Activated effector memory CD4-positive, alpha-beta T cell treated with Interleukin-2 at 50 U/mL for 16 hours (primary cell): ENCODE data around the gene TRPM3.

Experiments used
- DNase-seq: peaks from one replicate; pipeline ENCODE4 v3.0.0-alpha.2; 2020

TRPM3 gene

DNA sequence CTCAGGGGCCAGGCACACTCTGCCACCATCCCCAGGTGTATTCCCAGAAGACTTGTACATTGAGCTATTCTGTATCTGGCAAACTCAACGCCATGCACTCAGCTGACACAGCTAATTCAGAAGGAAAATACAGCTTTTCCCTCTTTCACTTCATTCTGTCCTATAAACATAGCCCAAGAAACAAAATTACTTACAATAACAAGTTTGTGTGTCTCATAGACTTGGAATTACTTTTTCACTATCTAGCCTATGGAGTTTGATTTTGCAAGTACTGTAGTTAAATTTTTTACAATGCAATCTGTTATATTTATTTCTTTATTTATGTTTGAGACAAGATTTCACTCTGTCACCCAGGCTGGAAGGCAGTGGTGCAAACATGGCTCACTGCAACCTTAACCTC lies 581.9 kb downstream of the TRPM3 start:
- DNase-seq, result no peak

DNA sequence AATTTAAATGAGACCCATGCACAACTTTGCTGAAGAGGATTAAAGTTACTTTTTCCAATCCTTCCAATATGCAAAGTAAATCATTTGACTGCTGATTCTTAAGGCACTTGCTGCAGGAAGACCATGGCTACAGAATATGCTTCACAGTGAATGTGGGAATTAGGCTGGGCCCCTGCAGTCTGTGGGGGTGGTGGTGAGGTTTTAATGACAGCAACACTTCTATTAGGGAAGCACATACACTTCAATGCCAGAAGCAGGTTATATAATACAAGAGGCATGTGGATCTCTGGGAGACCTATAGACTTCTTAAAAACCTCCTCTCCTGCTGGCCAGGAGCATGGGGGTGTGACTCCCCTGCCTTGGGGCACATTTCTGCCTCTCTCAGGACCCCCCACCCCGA lies 582.4 kb downstream of the TRPM3 start:
- no peak for DNase-seq

DNA sequence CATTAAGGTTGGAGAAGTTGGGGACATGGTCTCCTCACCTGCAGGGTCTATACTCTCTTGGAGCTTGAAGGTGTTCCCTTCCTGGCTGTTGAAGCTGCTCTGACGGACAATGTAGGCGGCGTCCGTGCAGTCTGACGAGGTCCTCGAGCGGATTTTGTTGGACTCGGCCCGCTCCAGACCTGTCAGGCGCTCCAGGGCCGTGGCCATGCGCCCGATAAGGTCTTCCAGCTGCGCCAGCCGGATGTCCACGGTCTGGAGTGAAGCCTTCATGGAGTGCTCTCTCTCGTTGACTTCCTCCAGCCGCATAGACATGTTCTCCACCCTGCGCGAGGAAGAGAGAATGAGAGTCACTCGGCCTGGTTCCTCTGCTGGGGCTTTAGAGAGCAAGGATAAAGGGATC lies 584.3 kb downstream of the TRPM3 start:
- DNase-seq, result no peak

DNA sequence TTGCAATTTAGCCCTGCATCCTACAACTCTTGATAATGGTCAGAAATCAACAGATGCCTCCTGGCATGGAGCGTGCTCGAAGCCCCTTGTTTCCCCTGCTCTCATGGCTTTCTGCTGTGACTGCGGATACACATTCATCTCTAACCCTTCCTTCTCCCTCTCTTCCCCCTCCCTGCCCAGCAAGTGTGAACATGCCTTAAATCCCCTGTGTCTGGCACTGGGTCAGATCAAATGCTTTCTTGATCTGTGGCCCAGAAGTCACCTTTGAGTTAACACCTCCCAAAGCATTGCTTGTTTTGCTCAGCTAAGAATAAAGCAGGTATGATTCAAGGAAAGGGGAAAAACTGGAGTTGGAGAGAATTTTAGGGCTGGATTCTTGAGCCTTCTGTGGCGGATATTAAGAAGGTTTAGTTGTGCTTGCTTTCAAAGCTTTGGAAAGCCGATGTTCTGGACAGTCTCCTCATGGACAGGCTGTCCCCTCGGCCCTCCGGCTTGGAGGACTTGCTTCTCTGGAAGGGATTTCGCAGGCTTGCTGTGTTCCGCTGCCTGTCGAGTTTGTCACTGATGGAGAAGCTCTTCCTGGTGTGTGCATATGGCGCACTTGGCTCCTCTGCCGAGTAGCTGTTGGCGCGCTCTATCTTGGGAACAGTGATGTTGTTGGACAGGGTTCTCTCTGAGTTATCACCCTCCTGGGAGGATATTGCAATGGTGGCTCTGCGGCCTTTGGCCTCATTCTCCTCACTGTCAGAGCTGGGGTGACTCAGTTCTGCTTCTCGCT lies 585.7 kb downstream of the TRPM3 start:
- no peak for DNase-seq

GRCh38 chr9:70534471-70534870 lies 587.0 kb downstream of the TRPM3 start:
- DNase-seq, result no peak

DNA sequence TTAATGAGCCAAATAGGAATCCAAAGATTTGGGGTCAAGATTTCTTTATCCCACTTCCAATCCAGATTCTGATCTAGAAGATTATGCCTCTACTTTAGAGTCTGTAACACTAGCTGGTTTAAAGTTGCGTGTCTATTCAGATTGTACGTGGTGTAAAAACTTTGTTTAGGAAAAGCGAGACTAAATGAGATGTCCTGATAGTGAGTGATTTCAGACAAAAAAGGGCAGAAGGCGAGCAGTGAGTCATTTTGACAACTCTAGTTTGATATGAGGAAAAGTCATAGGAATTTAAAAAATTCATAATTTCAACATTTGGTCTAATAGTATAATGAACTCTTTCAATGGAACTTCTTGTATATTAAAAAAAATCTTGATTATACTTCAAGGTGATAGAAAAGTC lies 587.4 kb downstream of the TRPM3 start:
- DNase-seq, result no peak

GRCh38 chr9:70533492-70533891 lies 587.9 kb downstream of the TRPM3 start:
- no peak for DNase-seq

- DNase-seq, result no peak
These were observed 588.7 kb downstream of the TRPM3 start for GRCh38 chr9:70532716-70533115.

GRCh38 chr9:70531311-70531710 lies 590.1 kb downstream of the TRPM3 start:
- no peak for DNase-seq

GRCh38 chr9:70530716-70531115 lies 590.7 kb downstream of the TRPM3 start:
- DNase-seq, result no peak

- DNase-seq, result no peak
These were observed 591.6 kb downstream of the TRPM3 start for GRCh38 chr9:70529833-70530232.

DNA sequence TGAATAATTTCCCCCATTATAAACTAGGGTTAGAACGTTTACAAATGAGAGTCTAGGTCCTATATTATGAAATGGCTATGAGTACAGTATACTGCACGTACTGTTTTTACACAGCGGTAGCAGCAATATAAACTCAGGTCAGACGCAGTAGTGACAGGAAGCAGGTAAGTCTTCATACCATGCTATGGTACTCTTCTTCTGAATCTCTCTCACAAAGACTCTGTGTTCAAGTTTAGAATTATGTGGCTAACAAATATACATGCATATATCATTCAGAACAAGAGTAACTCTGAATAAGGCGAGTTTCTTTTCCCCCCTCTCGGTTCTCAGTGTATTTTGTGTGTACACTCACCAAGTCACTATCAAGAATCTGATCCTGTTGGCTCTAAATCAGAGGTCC lies 592.0 kb downstream of the TRPM3 start:
- DNase-seq, result no peak

GRCh38 chr9:70526902-70527301 lies 594.5 kb downstream of the TRPM3 start:
- no peak for DNase-seq

DNA sequence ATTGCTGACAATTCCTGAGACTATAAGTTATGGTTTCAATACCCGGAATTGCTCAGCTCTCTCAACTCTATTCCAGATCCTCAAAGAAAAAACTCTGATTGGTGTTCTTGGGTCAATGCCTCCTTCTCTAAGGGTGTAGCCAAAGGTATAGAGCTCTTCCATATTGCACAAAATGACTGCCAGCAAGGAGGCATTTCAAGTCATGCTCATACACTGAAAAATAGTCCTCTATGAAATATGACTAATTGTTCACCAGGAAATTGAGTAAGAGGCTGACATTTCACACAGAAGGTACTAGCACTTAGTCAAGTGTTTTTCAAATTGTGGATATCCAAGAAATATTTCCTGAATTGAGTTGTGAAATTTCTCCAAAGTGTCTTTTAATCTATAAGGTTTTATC lies 595.9 kb downstream of the TRPM3 start:
- no peak for DNase-seq

- DNase-seq, result no peak
These were observed 601.3 kb downstream of the TRPM3 start for GRCh38 chr9:70519912-70520724.

DNA sequence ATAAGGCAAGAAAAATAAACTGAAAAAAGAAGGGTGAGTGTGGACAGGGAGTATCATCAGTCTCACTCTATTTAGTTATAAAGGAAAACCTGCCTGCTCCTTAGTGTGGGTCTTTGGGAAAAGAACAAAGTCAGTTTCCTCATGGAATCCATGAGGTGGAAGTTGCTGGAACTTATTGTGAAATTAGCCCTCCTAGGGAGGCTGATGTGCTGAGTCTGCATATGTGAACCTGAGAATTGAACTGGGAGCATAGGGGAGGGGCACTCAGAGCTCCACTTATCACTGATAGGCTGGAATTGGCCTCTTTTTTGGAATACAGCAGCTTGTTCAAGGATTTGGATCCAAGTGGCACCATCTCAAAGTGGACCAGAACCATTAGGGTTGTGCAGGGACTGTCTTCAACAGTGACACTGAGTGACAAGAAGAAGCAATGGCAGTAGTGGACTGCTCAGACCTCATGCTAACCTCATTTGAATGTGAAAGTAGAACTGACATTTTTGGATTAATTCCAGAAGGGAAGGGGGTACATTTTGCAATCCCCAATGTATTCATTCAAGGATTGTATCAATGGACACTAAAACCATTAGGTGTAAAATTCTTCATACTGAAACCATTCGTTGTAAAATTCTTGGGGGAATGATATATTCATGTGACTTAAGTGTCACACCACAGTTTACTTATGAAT lies 603.4 kb downstream of the TRPM3 start:
- no peak for DNase-seq

DNA sequence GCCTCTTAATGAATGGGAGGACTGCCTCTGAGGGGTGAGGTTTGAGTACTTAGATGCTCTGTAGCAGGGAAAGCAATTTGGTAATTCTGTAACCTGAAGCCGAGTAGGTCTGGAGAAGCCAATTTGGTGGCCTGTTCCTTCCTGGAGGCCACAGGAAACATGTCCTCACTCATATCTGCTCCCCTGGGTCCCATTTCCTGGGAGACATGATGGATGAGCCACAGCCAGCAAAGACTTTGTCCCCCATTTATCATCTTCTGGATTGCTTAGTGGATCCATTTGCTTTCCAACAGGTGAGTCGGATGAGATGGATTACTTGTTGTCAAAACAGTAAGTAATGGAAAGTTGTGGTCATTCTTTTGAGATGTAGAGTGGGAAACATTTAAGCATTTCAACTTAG lies 607.1 kb downstream of the TRPM3 start:
- no peak for DNase-seq

GRCh38 chr9:70511858-70512257 lies 609.6 kb downstream of the TRPM3 start:
- no peak for DNase-seq

- DNase-seq, result no peak
These were observed 611.2 kb downstream of the TRPM3 start for GRCh38 chr9:70510157-70510770.

- DNase-seq, result no peak
These were observed 615.3 kb downstream of the TRPM3 start for GRCh38 chr9:70506159-70506558.

GRCh38 chr9:70504834-70505233 lies 616.6 kb downstream of the TRPM3 start:
- DNase-seq, result no peak

- no peak for DNase-seq
These were observed 618.7 kb downstream of the TRPM3 start for GRCh38 chr9:70502690-70503089.

DNA sequence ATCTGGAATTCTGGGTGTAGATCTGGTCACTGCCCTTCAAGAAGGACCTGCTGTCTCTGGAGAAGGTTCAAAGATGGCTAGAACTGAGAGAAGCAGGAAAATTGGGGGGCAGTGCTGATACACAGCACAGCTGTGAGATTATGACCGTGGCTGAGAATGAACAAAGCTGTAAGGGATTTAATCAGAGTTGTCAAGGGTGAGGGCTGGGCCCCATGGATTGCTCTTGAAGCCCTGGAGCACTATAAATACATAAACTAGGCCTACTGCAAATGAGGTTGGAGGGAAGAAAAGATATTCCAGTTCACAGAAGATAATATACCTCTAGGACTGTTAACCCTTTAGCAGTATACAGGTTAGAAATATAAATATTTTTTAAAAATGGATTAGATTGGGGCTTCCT lies 620.6 kb downstream of the TRPM3 start:
- DNase-seq, result no peak
